ENCODE results near the gene PSORS1C2.

DNA sequence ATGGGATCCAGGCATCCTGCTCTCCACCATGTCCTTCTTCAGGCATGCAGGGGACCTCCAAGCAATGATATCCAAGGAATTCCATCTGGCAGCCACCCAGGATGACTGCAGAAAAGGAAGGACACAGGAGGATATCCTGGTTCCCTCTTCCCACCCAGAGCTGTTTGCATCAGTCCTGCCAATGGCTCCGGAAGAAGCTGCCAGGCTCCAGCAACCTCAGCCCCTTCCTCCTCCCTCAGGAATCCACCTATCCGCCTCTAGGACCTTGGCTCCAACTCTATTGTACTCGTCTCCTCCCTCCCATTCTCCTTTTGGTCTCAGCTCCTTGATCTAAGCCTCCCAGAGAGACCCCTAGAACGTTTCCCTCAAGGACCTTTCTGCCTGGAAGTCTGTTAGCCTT lies 733 bp upstream of the PSORS1C2 start:
- TF ChIP-seq, protein P1, sequence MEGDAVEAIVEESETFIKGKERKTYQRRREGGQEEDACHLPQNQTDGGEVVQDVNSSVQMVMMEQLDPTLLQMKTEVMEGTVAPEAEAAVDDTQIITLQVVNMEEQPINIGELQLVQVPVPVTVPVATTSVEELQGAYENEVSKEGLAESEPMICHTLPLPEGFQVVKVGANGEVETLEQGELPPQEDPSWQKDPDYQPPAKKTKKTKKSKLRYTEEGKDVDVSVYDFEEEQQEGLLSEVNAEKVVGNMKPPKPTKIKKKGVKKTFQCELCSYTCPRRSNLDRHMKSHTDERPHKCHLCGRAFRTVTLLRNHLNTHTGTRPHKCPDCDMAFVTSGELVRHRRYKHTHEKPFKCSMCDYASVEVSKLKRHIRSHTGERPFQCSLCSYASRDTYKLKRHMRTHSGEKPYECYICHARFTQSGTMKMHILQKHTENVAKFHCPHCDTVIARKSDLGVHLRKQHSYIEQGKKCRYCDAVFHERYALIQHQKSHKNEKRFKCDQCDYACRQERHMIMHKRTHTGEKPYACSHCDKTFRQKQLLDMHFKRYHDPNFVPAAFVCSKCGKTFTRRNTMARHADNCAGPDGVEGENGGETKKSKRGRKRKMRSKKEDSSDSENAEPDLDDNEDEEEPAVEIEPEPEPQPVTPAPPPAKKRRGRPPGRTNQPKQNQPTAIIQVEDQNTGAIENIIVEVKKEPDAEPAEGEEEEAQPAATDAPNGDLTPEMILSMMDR (conservative IDR thresholded peaks at IDR 0.05; ENCODE audit: low read length): no peak
- TF ChIP-seq EZH2phosphoT487 (IDR thresholded peaks at IDR 0.05; ENCODE audit: borderline replicate concordance, low read depth, low read length): no peak

All from OCI-LY7 (cell line).